GM18526 (cell line): Measurements from ENCODE around the gene NAP1L5.

Experiments used
- POLR2A ChIP-seq: IDR thresholded peaks from 3 replicates; pipeline ENCODE4 v1.6.1; 2011; ENCODE audit not compliant: insufficient read length; ENCODE audit errors: extremely low read depth

Gene NAP1L5

DNA sequence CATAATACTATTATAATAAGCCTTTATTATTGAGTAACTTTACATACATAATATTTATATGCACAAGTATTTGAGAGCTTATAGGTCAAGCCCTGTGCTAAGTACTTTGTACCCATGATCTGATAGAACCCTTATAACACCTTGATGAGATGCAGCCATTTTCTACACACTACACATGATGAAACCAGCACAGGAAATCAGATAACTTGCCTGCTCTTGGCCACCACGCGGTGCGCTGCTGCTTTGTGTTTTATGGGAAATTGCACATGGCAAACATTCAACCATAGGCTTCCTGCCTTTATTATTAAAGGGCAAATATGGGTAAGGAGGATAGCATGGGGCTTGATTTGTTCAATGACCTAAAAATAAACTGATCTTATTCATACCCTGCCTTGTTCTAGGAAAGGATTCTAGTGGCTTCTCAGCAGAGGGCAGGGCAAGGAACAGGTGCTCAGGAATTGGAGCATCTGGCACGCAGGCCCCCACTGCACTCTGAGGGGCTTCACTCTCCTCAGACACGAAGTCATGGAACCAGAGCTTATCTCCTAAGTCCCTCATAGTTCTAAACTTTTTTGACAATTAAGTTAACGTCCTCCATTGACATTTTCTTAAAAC lies 31.6 kb upstream of the NAP1L5 start:
- TF ChIP-seq POLR2A = no peak

DNA sequence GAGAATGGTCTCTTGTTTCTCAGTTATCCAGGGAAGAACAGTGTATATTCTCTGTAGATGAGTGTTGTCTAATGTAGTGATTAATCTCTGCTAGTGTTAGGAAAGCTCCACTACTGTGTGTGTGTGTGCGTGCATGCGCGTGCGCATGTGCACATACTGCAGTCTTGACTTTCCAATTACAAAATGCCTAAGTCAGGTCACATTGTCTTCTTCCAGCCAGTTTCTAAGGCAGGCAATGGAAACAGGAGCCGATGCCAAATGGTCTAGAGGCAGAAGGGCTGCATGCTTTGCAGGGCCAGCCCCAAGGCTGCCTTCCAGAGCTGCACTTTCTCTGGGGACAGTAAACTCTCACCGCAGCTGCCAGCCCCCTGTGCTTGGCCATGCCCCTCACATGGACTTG lies 30.5 kb upstream of the NAP1L5 start:
- TF ChIP-seq POLR2A = no peak

- TF ChIP-seq POLR2A = no peak
Observed at GRCh38 chr4:88725986-88726385, 28.4 kb upstream of the NAP1L5 start.

- TF ChIP-seq POLR2A = no peak
Observed at GRCh38 chr4:88725143-88725542, 27.5 kb upstream of the NAP1L5 start.

DNA sequence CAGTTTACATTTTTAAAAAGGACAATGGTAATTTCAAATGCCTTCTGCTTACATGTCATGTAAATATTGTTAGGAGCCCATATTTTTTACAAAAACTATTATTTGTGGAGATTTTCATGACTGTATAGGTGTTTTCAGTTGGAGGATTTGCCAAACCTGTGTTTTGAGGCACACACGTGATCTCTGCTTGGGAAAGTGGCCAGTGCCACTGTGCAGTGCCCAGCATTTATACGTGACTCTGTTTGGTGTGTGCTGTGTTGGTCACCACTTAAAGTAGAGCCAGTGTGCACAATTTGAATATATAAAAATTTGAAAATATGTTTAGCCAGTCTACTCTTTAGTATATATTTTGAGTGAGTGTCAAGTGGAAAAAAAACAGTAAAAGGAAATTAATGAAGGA lies 26.8 kb upstream of the NAP1L5 start:
- TF ChIP-seq POLR2A = no peak

- no peak for TF ChIP-seq POLR2A
Observed at GRCh38 chr4:88722828-88723227, 25.2 kb upstream of the NAP1L5 start.

DNA sequence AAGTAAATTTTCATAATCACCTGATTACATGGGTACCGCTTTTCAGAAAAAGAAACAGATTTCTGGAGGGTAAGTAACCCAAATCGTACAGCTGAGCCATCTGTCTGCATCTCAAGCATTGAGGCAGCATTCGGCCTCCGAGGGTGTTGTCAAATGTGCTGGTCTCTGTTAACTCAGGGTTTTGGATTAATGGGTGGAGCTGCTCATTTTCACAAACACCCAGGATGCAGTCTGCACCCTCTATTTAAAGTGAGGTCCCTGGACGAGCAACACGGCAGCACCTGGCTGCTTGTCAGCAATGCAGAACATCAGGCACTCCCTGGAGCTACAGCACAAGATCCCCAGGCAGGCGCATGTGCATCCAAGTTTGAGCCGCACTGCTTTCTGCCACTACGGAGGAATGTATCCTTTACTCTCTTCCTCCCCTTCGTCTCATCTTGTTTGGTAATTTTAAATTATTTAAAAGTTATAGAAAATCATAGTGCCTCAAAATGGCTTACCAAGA lies 24.7 kb upstream of the NAP1L5 start:
- no peak for TF ChIP-seq POLR2A

DNA sequence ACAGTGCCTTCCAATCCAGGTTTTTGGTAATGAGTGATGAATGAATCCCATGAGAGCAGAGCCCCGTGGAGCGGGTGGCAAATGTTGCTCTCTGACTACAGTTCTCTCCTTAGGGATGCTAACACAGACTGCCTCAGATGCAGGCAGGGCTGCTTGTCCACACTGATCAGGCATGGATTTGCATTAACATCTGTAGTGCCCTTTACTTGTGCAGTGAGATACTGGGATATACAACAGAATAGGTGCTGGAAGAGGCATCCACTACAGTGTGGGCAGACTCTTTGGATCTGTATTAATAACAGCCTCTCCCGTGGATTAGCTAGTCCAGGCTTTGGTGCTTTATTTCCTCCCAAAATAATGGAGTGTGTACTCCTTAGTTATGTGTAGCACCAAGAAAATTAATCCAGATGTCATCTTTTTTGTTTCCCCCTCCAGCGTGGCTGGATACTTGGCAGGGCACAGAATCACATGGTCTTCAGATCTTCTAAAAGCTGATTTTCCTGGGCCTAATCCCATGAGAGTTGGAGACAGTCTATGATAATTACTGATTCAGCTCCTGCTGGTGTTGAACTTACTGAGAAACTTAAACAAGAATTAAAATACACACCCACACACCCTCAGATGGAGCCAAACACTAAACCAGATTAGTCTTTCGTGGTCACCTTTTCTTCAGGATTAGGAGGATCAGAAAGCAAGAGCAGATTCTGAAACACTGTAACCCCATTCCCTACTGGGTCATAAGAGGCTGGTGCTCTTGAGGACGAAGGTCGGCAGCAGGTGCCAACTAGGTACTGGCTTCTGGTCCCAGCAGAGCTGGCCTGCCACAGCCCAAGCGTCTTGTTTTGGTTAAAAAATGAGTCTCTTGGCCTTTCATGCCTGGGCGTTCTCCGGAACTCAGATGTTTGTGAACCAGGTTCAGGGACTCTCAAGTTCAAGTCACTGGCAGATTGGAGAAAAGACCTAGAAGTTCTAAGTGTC lies 23.1 kb upstream of the NAP1L5 start:
- TF ChIP-seq POLR2A = no peak

DNA sequence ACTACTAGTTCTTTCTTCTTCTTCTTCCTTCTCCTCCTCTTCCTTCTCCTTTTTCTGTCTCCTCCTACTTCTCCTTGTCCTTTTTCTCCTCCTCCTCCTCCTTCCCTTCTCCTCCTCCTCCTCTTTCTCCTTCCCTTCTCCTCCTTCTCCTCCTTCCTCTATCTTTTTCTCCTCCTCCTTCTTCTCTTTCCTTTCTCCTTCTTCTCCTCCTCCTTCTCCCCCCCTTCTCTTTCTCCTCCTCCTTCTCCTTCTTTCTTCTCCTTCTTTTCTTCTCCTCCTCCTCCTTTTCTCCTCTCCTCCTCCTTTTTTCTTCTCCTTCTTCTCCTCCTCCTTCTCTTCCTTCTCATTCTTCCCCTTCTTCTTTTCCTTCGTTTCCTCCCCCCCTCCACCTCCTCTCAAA lies 21.8 kb upstream of the NAP1L5 start:
- no peak for TF ChIP-seq POLR2A

DNA sequence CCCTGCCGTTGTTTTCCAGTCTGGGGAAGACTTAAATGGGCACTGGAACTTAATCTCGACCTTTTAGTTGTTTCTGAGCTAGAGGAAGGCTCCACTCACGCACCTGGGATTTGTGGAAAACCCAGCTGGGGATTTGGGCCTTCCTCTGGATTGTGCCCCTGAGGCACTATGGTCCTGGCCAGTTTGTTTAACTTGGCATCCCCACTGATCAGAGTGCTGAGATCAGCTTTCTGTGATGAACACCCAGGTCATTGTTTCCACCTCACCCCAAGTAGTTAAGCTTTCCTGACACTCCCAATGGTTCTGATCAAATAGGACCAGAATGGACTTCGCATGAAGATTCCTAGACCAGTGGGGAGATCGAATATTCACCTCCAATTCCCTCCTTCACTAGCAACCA lies 20.5 kb upstream of the NAP1L5 start:
- no peak for TF ChIP-seq POLR2A

GRCh38 chr4:88713782-88714181 lies 16.2 kb upstream of the NAP1L5 start:
- TF ChIP-seq POLR2A = no peak

DNA sequence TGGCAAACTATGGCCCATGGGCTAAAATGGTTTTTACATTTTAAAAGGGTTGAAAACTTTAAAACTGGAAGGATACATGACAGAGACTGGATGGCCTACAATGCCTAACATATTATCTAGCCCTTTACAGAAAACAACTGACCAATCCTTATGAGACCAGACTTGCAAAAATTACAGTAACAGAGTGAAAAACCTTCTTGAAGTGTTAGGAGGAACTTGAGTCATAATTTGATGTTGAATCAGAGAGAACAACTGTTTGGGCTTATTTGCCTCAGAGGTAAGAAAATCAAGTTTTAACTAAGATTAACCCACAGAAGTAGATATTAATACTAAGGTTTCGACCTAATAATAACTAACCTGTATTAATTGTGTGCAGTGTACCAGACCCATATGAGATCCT lies 12.4 kb upstream of the NAP1L5 start:
- no peak for TF ChIP-seq POLR2A

DNA sequence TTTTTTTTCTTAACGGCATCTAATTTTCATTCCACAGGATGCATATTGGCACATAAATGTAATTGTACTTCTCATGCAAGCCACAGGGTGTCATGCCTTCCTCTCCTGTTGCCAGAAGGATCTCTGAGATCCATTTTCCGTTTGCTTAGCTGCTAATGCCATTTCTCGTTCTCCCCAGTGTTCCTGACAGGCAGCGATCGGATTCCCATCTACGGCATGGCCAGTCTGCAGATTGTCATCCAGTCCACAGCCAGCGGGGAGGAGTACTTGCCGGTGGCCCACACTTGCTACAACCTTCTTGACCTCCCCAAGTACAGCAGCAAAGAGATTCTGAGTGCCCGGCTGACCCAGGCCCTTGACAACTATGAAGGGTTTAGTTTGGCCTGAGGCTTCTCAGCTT lies 8.9 kb upstream of the NAP1L5 start:
- TF ChIP-seq POLR2A = no peak

DNA sequence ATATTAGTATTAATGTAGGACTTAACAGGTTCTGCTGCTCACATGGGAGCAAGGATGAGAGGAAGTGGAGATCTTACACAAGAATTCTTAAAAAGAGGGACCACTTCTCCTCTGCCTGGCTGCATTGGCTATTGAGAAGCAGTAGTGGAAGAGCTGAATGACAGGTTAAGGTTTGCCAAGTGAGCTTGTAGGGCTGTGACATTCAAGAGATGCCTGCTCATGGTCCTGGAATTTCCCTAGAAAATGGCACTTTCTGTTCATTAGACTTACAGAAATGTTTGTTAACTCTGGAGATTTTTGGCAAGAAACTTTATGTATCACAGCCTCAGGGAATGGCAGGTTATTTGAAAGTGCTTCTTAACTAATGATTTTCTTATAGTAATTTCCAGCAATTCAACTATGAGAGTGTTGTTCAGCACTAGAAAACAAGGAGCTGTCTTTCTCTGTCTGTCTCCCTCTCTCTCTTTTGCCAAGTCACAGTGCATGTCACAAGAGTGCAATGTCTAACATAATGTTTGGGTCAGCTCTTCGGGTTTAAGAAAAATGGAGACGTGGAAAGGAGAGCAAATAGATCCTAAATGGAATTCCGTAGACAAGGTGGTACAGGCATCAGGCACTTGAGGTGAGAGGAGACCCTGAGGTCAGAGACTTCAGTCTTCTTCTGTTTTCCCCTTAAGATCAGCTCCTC lies 8.3 kb upstream of the NAP1L5 start:
- no peak for TF ChIP-seq POLR2A

DNA sequence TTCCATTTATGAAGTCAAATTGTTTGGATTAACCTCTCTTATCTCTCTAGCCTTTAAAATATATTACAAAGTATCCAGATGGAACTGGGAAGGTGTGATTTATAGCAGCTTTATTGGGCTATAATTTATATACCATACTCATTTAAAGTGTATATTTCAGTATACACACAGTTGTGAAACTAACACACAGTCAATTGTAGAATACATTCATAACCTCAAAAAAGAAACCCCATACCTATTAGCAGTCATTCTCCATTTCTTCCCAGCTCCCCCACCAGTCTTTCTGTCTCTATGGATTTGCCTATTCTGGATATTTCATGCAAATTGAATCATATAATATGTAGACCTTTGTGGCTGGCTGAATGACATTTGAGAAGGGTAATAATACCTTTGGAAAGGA lies 7.6 kb upstream of the NAP1L5 start:
- no peak for TF ChIP-seq POLR2A

GRCh38 chr4:88702782-88703181 lies 5.2 kb upstream of the NAP1L5 start:
- TF ChIP-seq POLR2A = no peak
